Activated T-cell treated with anti-CD3 and anti-CD28 coated beads for 48 hours (primary cell): ENCODE data around the gene CPT1A.
"Not testable (repeated sequence)": the region's sequence is repeated elsewhere in the genome, so short reads cannot be mapped to it uniquely, and the experiment has no call there.

Source experiments
- DNase-seq: peaks from one replicate; pipeline ENCODE4 v3.0.0-alpha.2; 2020; ENCODE audit warnings: low read depth

CPT1A gene

GRCh38 chr11:68841718-68842426, at the start of gene CPT1A:
CPT1A (minus strand) TSS chr11:68841916; CDS start chr11:68815474, 26,442 bp downstream.
- peak; percentile 74 for DNase-seq

- DNase-seq: no peak
Observed at GRCh38 chr11:68890490-68891231, 48.9 kb upstream of the CPT1A start.

- DNase-seq: peak; percentile 6
Observed at GRCh38 chr11:68889948-68890446, 48.3 kb upstream of the CPT1A start.

- DNase-seq: not testable (repeated sequence)
Observed at GRCh38 chr11:68884827-68885226, 43.1 kb upstream of the CPT1A start.

GRCh38 chr11:68882391-68882790, 40.7 kb upstream of the CPT1A start:
- no peak for DNase-seq

GRCh38 chr11:68881320-68881719, 39.6 kb upstream of the CPT1A start:
- DNase-seq: no peak

GRCh38 chr11:68880851-68881250, 39.1 kb upstream of the CPT1A start:
- no peak for DNase-seq

GRCh38 chr11:68878022-68878421, 36.3 kb upstream of the CPT1A start:
- no peak for DNase-seq

- DNase-seq: no peak
Observed at GRCh38 chr11:68872216-68873003, 30.7 kb upstream of the CPT1A start.

GRCh38 chr11:68870470-68870869, 28.8 kb upstream of the CPT1A start:
- DNase-seq: no peak

GRCh38 chr11:68868221-68868835, 26.6 kb upstream of the CPT1A start:
- no peak for DNase-seq

GRCh38 chr11:68867066-68867465, 25.4 kb upstream of the CPT1A start:
- DNase-seq: no peak

GRCh38 chr11:68865241-68865640, 23.5 kb upstream of the CPT1A start:
- DNase-seq: no peak

- no peak for DNase-seq
Observed at GRCh38 chr11:68863553-68864265, 22.0 kb upstream of the CPT1A start.

GRCh38 chr11:68862421-68862820, 20.7 kb upstream of the CPT1A start:
- DNase-seq: no peak

- DNase-seq: no peak
Observed at GRCh38 chr11:68859123-68859522, 17.4 kb upstream of the CPT1A start.

- DNase-seq: no peak
Observed at GRCh38 chr11:68857037-68857586, 15.4 kb upstream of the CPT1A start.

GRCh38 chr11:68856425-68857030, 14.8 kb upstream of the CPT1A start:
- not testable (repeated sequence) for DNase-seq

GRCh38 chr11:68855205-68855981, 13.7 kb upstream of the CPT1A start:
- DNase-seq: no peak
